Endothelial cell (in vitro differentiated cells): ENCODE data around the gene RGS7. TPM values are rescaled to one million over a fixed set of nuclear protein-coding genes. Genes with fewer than 3 reads are reported as not detected.

Source experiments
- DNase-seq: peaks from one replicate; pipeline ENCODE4 v3.0.0; 2021; ENCODE audit warnings: low spot score
- H3K27ac Mint-ChIP-seq: one replicate; pipeline ENCODE4 v1.8.0; 2021; ENCODE audit warnings: mixed read lengths, inconsistent platforms; ENCODE audit not compliant: unreplicated experiment
- H3K27me3 Mint-ChIP-seq: one replicate; pipeline ENCODE4 v1.8.0; 2021; ENCODE audit warnings: mild to moderate bottlenecking, moderate library complexity, mixed read lengths, inconsistent platforms; ENCODE audit not compliant: unreplicated experiment
- H3K36me3 Mint-ChIP-seq: one replicate; pipeline ENCODE4 v1.8.0; 2021; ENCODE audit warnings: mild to moderate bottlenecking, low read depth, mixed read lengths, inconsistent platforms; ENCODE audit not compliant: unreplicated experiment
- H3K4me1 Mint-ChIP-seq: one replicate; pipeline ENCODE4 v1.8.0; 2021; ENCODE audit warnings: mild to moderate bottlenecking, mixed read lengths, inconsistent platforms; ENCODE audit not compliant: unreplicated experiment
- H3K4me3 Mint-ChIP-seq: one replicate; pipeline ENCODE4 v1.8.0; 2021; ENCODE audit warnings: mild to moderate bottlenecking, mixed read lengths, inconsistent platforms; ENCODE audit not compliant: unreplicated experiment
- H3K9me3 Mint-ChIP-seq: one replicate; pipeline ENCODE4 v1.8.0; 2021; ENCODE audit warnings: mixed read lengths, inconsistent platforms; ENCODE audit not compliant: unreplicated experiment
- microRNA-seq: library from miRNA; unstranded; fragments of <30 nt; microRNA quantifications from one replicate; pipeline ENCODE4, GENCODE V29; 2020; ENCODE audit not compliant: unreplicated experiment
- total RNA-seq: library from RNA; stranded (reverse); fragmentation: NEBNext Ultra II Directional; extraction: Animal tissue kit (Norgen Biotek cat#: 25700); gene quantifications from one replicate; pipeline ENCODE4 v1.2.1, GENCODE V29; 2021; ENCODE audit not compliant: unreplicated experiment
- TF ChIP-seq, protein P1 (sequence below): fragments of 200-600 bp; sonication (generic); IDR thresholded peaks from one replicate; pipeline ENCODE4 v1.5.0; 2021; ENCODE audit warnings: antibody characterized with exemption; ENCODE audit not compliant: unreplicated experiment

RGS7 gene
- total RNA-seq, 1 donor from 2014 or later = 1.4 TPM

DNA sequence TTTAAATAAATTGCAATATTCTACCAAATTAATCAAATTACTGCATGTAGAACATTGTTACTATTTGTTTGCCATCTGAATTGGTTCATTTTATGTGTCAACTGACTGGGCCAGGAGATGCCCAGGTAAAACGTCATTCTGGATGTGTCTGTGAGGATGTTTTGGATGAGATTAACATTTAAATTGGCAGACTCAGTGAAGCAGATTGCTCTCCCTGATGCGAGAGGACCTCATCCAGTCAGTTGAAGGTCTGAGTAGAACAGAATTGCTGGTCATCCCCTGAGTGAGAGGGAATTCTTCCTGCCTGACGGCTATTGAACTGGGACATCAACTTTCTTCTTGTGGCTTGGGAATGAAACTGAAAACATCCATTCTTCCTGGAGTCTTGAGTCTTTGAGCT, 623.0 kb downstream of the RGS7 start:
- no peak overlapping the region for H3K27ac Mint-ChIP-seq
- TF ChIP-seq, protein P1, sequence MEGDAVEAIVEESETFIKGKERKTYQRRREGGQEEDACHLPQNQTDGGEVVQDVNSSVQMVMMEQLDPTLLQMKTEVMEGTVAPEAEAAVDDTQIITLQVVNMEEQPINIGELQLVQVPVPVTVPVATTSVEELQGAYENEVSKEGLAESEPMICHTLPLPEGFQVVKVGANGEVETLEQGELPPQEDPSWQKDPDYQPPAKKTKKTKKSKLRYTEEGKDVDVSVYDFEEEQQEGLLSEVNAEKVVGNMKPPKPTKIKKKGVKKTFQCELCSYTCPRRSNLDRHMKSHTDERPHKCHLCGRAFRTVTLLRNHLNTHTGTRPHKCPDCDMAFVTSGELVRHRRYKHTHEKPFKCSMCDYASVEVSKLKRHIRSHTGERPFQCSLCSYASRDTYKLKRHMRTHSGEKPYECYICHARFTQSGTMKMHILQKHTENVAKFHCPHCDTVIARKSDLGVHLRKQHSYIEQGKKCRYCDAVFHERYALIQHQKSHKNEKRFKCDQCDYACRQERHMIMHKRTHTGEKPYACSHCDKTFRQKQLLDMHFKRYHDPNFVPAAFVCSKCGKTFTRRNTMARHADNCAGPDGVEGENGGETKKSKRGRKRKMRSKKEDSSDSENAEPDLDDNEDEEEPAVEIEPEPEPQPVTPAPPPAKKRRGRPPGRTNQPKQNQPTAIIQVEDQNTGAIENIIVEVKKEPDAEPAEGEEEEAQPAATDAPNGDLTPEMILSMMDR = no peak
- no peak for DNase-seq
- H3K9me3 Mint-ChIP-seq = no peaks in the 10 kb centered on the region
- H3K36me3 Mint-ChIP-seq = no peaks in the 10 kb centered on the region
- H3K27me3 Mint-ChIP-seq = no peaks in the 10 kb centered on the region
- no peaks in the 10 kb centered on the region for H3K4me1 Mint-ChIP-seq
- H3K4me3 Mint-ChIP-seq = no peak overlapping the region

DNA sequence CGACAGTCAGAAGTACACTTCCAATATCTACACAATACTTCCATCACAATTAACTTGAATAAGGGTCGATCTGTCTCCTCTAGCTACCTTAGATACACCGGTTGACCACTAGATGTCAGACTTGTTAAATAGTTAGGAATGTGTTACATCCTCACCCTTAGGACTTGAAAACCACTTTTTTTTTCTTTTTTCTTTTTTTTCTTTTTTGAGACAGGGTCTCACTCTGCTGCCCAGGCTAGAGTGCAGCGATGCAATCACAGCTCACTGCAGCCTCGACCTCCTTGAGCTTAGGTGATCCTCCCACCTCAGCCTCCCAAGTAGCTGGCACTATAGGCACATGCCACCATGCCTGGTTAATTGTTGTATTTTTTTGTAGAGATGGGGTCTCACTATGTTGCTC, 624.6 kb downstream of the RGS7 start:
- Mint-ChIP-seq H3K27ac (no peak overlapping the region), H3K9me3 (no peaks in the 10 kb centered on the region), H3K4me1 (no peaks in the 10 kb centered on the region), H3K27me3 (no peaks in the 10 kb centered on the region), H3K36me3 (no peaks in the 10 kb centered on the region), H3K4me3 (no peak overlapping the region)
- TF ChIP-seq, protein P1 = peak; percentile 83
- no peak for DNase-seq

Small RNA genes within 50 kb of the gene (microRNA-seq; reads per million reads assigned to microRNA genes)
- not detected for gene MIR3123

Other genes starting within 250 kb of the RGS7 start
- gene FH, start 162.6 kb upstream of the RGS7 start, total RNA-seq = 55.9 TPM
- gene KMO, start 175.2 kb upstream of the RGS7 start, total RNA-seq = not detected